ENCODE results near the gene LPCAT1. TPM values are rescaled to one million over a fixed set of nuclear protein-coding genes. Genes with fewer than 3 reads are reported as not detected.

The LPCAT1 gene
- total RNA-seq, 1 experiment from 2014 or later: 59.8 TPM

DNA sequence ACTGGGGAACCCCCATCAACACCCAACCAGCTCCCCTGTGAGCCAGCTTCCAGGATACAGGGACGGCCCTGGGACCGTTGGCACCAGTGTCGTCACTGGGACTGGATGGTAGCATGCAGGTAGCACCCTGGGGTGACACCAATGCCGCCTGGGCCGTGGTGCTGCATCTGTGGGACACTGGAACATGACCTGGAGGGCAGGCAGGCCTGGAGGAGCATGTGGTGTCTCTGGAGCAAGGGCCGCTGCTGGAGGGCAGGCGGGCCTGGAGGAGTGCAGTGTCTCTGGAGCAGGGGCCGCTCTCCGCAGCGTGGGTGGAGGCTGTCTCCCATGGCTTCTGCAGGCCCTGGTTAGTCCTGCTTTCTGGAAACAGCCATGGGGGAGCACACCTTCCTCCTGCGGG, 13.1 kb downstream of the LPCAT1 start:
- CTCF ChIA-PET: no interaction called here
- Histone ChIP-seq H3K27me3 (ENCODE audit: control insufficient read depth, insufficient read depth, low read length) (no peaks in the 10 kb centered on the region), H3K9me3 (ENCODE audit: control insufficient read depth, insufficient read depth, low read depth, low read length) (no peaks in the 10 kb centered on the region), H3K4me1 (ENCODE audit: control insufficient read depth, insufficient read depth, low read length) (no peaks in the 10 kb centered on the region; the same call in 1 of the 2 replicates), H3K36me3 (ENCODE audit: control insufficient read depth, insufficient read depth, low read length) (no peaks in the 10 kb centered on the region; the same call in 1 of the 2 replicates), H3K4me3 (ENCODE audit: low read depth in 2 of 2, low read length in 2 of 2) (no peak overlapping the region), H3K27ac (ENCODE audit: low read length) (no peak overlapping the region)
- TF ChIP-seq SIN3A (IDR thresholded peaks at IDR 0.05; ENCODE audit: borderline replicate concordance, insufficient read depth, low read depth, low read length) (no peak), POLR2AphosphoS5 (IDR thresholded peaks at IDR 0.05; ENCODE audit: low read depth, low read length) (no peak), TCF7L2 (IDR thresholded peaks at IDR 0.05; ENCODE audit: low read depth, low read length) (no peak)
- TF ChIP-seq, protein P1, sequence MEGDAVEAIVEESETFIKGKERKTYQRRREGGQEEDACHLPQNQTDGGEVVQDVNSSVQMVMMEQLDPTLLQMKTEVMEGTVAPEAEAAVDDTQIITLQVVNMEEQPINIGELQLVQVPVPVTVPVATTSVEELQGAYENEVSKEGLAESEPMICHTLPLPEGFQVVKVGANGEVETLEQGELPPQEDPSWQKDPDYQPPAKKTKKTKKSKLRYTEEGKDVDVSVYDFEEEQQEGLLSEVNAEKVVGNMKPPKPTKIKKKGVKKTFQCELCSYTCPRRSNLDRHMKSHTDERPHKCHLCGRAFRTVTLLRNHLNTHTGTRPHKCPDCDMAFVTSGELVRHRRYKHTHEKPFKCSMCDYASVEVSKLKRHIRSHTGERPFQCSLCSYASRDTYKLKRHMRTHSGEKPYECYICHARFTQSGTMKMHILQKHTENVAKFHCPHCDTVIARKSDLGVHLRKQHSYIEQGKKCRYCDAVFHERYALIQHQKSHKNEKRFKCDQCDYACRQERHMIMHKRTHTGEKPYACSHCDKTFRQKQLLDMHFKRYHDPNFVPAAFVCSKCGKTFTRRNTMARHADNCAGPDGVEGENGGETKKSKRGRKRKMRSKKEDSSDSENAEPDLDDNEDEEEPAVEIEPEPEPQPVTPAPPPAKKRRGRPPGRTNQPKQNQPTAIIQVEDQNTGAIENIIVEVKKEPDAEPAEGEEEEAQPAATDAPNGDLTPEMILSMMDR (IDR thresholded peaks at IDR 0.05): no peak
- TF ChIP-seq, protein P2, sequence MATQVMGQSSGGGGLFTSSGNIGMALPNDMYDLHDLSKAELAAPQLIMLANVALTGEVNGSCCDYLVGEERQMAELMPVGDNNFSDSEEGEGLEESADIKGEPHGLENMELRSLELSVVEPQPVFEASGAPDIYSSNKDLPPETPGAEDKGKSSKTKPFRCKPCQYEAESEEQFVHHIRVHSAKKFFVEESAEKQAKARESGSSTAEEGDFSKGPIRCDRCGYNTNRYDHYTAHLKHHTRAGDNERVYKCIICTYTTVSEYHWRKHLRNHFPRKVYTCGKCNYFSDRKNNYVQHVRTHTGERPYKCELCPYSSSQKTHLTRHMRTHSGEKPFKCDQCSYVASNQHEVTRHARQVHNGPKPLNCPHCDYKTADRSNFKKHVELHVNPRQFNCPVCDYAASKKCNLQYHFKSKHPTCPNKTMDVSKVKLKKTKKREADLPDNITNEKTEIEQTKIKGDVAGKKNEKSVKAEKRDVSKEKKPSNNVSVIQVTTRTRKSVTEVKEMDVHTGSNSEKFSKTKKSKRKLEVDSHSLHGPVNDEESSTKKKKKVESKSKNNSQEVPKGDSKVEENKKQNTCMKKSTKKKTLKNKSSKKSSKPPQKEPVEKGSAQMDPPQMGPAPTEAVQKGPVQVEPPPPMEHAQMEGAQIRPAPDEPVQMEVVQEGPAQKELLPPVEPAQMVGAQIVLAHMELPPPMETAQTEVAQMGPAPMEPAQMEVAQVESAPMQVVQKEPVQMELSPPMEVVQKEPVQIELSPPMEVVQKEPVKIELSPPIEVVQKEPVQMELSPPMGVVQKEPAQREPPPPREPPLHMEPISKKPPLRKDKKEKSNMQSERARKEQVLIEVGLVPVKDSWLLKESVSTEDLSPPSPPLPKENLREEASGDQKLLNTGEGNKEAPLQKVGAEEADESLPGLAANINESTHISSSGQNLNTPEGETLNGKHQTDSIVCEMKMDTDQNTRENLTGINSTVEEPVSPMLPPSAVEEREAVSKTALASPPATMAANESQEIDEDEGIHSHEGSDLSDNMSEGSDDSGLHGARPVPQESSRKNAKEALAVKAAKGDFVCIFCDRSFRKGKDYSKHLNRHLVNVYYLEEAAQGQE (IDR thresholded peaks at IDR 0.05; ENCODE audit: insufficient read depth in 1 of 2, low read depth in 2 of 2, low read length in 1 of 2): no peak
- intact Hi-C loops (cut with micrococcal nuclease; ENCODE audit: unreplicated experiment): no loop called here
- POLR2A ChIA-PET: no interaction called here
- DNase-seq (ENCODE audit: low read depth, low spot score) (no peak), ATAC-seq (no peak)
- BruUV-seq (replicated peaks): no TSS peak
- in situ Hi-C loops (cut with HindIII; ENCODE audit: low pct_unique_long_range_greater_than_20kb, low sequenced_read_pairs): no loop called here

DNA sequence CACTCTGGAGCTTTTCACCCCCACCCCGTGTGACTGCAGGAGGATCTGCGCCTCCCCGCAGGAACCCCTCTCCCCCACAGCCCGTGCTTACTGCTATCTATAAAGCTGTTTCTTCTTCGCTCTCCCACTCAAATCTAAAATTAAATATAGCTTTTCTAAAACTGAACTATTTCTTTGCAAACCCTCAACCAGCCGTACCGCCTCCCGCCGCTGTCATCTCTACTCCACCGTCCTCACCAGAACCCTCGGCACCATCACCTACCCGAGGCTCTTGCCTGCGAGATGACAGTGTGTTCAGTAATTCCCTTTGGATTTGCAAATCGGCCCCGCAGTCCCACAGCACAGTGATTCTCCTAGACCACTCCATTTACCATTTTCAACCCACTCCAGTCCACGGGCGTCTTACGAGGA, 13.6 kb downstream of the LPCAT1 start:
- DNase-seq (ENCODE audit: low read depth, low spot score) (no peak), ATAC-seq (no peak)
- Histone ChIP-seq H3K27ac (ENCODE audit: low read length) (no peak overlapping the region), H3K27me3 (ENCODE audit: control insufficient read depth, insufficient read depth, low read length) (no peaks in the 10 kb centered on the region), H3K4me1 (ENCODE audit: control insufficient read depth, insufficient read depth, low read length) (no peaks in the 10 kb centered on the region), H3K9me3 (ENCODE audit: control insufficient read depth, insufficient read depth, low read depth, low read length) (no peaks in the 10 kb centered on the region), H3K4me3 (ENCODE audit: low read depth in 2 of 2, low read length in 2 of 2) (no peak overlapping the region), H3K36me3 (ENCODE audit: control insufficient read depth, insufficient read depth, low read length) (no peaks in the 10 kb centered on the region; the same call in 1 of the 2 replicates)
- ChIA-PET POLR2A (no interaction called here), CTCF (no interaction called here)
- no TSS peak for BruUV-seq (replicated peaks)
- intact Hi-C loops (cut with micrococcal nuclease; ENCODE audit: unreplicated experiment): no loop called here
- TF ChIP-seq POLR2AphosphoS5 (IDR thresholded peaks at IDR 0.05; ENCODE audit: low read depth, low read length) (no peak), SIN3A (IDR thresholded peaks at IDR 0.05; ENCODE audit: borderline replicate concordance, insufficient read depth, low read depth, low read length) (no peak), TCF7L2 (IDR thresholded peaks at IDR 0.05; ENCODE audit: low read depth, low read length) (no peak)
- TF ChIP-seq, protein P1 (IDR thresholded peaks at IDR 0.05): no peak
- TF ChIP-seq, protein P2 (IDR thresholded peaks at IDR 0.05; ENCODE audit: insufficient read depth in 1 of 2, low read depth in 2 of 2, low read length in 1 of 2): no peak
- in situ Hi-C loops (cut with HindIII; ENCODE audit: low pct_unique_long_range_greater_than_20kb, low sequenced_read_pairs): no loop called here

Data from Panc1 (cell line).